Uterus (tissue), 2 donors: Measurements from ENCODE around the gene ZNF841.

Experiments
- POLR2A ChIP-seq, 2 donors: fragments of 450-650 bp; IDR thresholded peaks; one replicate each; pipeline ENCODE4 v1.6.1; 2016; ENCODE audit warnings: antibody characterized with exemption in 2 of 2, mild to moderate bottlenecking in 1 of 2, moderate library complexity in 1 of 2
- TF ChIP-seq, protein P1 (sequence below), 4 experiments: fragments of 200-600 bp in 2 of 4; fragments of 450-650 bp in 2 of 4; sonication (generic) in 2 of 4; IDR thresholded peaks; one replicate each; pipeline ENCODE4 v1.5.1; 2016 to 2019; ENCODE audit warnings: antibody characterized with exemption in 4 of 4, mild to moderate bottlenecking in 2 of 4, moderate library complexity in 1 of 4

DNA sequence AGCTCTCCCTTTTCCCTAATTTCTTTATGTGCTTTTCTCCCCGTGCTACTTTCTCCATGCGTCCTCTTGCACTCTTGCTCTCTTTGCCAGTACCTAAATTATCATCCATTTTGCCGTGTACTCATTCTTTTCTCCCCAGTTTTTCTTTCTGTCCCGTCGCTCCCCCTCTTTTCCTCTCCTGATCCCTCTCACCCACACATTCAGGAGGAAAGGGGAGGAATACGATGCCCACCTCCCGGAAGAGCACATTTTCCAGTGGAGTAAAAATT, 43.4 kb upstream of the ZNF841 start:
- TF ChIP-seq, protein P1, sequence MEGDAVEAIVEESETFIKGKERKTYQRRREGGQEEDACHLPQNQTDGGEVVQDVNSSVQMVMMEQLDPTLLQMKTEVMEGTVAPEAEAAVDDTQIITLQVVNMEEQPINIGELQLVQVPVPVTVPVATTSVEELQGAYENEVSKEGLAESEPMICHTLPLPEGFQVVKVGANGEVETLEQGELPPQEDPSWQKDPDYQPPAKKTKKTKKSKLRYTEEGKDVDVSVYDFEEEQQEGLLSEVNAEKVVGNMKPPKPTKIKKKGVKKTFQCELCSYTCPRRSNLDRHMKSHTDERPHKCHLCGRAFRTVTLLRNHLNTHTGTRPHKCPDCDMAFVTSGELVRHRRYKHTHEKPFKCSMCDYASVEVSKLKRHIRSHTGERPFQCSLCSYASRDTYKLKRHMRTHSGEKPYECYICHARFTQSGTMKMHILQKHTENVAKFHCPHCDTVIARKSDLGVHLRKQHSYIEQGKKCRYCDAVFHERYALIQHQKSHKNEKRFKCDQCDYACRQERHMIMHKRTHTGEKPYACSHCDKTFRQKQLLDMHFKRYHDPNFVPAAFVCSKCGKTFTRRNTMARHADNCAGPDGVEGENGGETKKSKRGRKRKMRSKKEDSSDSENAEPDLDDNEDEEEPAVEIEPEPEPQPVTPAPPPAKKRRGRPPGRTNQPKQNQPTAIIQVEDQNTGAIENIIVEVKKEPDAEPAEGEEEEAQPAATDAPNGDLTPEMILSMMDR (IDR thresholded peaks at IDR 0.05), result no peak
- TF ChIP-seq POLR2A (IDR thresholded peaks at IDR 0.05), result no peak
